ENCODE results near the gene UBR1.

The UBR1 gene

GRCh38 chr15:42914728-42915497 is 190.9 kb downstream of the UBR1 start:
- TF ChIP-seq FOXP2 (optimal IDR thresholded peaks at IDR 0.05; ENCODE audit: borderline replicate concordance, extremely low read depth, extremely low read length, insufficient read depth), result no peak
- TF ChIP-seq POLR2AphosphoS5 (IDR thresholded peaks at IDR 0.05; ENCODE audit: low read depth, low read length), result no peak
- TF ChIP-seq, protein P1, sequence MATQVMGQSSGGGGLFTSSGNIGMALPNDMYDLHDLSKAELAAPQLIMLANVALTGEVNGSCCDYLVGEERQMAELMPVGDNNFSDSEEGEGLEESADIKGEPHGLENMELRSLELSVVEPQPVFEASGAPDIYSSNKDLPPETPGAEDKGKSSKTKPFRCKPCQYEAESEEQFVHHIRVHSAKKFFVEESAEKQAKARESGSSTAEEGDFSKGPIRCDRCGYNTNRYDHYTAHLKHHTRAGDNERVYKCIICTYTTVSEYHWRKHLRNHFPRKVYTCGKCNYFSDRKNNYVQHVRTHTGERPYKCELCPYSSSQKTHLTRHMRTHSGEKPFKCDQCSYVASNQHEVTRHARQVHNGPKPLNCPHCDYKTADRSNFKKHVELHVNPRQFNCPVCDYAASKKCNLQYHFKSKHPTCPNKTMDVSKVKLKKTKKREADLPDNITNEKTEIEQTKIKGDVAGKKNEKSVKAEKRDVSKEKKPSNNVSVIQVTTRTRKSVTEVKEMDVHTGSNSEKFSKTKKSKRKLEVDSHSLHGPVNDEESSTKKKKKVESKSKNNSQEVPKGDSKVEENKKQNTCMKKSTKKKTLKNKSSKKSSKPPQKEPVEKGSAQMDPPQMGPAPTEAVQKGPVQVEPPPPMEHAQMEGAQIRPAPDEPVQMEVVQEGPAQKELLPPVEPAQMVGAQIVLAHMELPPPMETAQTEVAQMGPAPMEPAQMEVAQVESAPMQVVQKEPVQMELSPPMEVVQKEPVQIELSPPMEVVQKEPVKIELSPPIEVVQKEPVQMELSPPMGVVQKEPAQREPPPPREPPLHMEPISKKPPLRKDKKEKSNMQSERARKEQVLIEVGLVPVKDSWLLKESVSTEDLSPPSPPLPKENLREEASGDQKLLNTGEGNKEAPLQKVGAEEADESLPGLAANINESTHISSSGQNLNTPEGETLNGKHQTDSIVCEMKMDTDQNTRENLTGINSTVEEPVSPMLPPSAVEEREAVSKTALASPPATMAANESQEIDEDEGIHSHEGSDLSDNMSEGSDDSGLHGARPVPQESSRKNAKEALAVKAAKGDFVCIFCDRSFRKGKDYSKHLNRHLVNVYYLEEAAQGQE (IDR thresholded peaks at IDR 0.05; ENCODE audit: insufficient read depth in 1 of 2, low read depth in 2 of 2, low read length in 2 of 2), result no peak
- no peak for TF ChIP-seq SIN3A (IDR thresholded peaks at IDR 0.05; ENCODE audit: borderline replicate concordance, insufficient read depth, low read length)
- no peak for TF ChIP-seq TAF1 (IDR thresholded peaks at IDR 0.05; ENCODE audit: borderline replicate concordance, insufficient read depth, low read length)

GRCh38 chr15:42911058-42911592 is 194.7 kb downstream of the UBR1 start:
- TF ChIP-seq SIN3A (IDR thresholded peaks at IDR 0.05; ENCODE audit: borderline replicate concordance, insufficient read depth, low read length) (no peak), FOXP2 (optimal IDR thresholded peaks at IDR 0.05; ENCODE audit: borderline replicate concordance, extremely low read depth, extremely low read length, insufficient read depth) (no peak), TAF1 (IDR thresholded peaks at IDR 0.05; ENCODE audit: borderline replicate concordance, insufficient read depth, low read length) (no peak), POLR2AphosphoS5 (IDR thresholded peaks at IDR 0.05; ENCODE audit: low read depth, low read length) (no peak)
- TF ChIP-seq, protein P1 (IDR thresholded peaks at IDR 0.05; ENCODE audit: insufficient read depth in 1 of 2, low read depth in 2 of 2, low read length in 2 of 2), result no peak

- TF ChIP-seq POLR2AphosphoS5 (IDR thresholded peaks at IDR 0.05; ENCODE audit: low read depth, low read length) (no peak), FOXP2 (optimal IDR thresholded peaks at IDR 0.05; ENCODE audit: borderline replicate concordance, extremely low read depth, extremely low read length, insufficient read depth) (no peak)
- TF ChIP-seq, protein P1 (IDR thresholded peaks at IDR 0.05; ENCODE audit: insufficient read depth in 1 of 2, low read depth in 2 of 2, low read length in 2 of 2), result no peak
These were observed 197.3 kb downstream of the UBR1 start for GRCh38 chr15:42908538-42908937.

- TF ChIP-seq, protein P1 (IDR thresholded peaks at IDR 0.05; ENCODE audit: insufficient read depth in 1 of 2, low read depth in 2 of 2, low read length in 2 of 2), result no peak
- no peak for TF ChIP-seq SIN3A (IDR thresholded peaks at IDR 0.05; ENCODE audit: borderline replicate concordance, insufficient read depth, low read length)
These were observed 202.2 kb downstream of the UBR1 start for GRCh38 chr15:42903388-42904324.

Measured in PFSK-1 (cell line).